Dendritic cell treated with granulocyte-macrophage colony-stimulating factor and Interleukin-4, amounts not matched to agents 40 ng/mL and 50 ng/mL, for 4 days (primary cell): ENCODE data around the gene NLRP12.
"Not testable (repeated sequence)": the region's sequence is repeated elsewhere in the genome, so short reads cannot be mapped to it uniquely, and the experiment has no call there.

ENCODE experiments used
- H3K27ac Mint-ChIP-seq: one replicate; pipeline ENCODE4 v1.8.0; 2022; ENCODE audit warnings: mild to moderate bottlenecking, mixed read lengths
- H3K27me3 Mint-ChIP-seq: one replicate; pipeline ENCODE4 v1.8.0; 2022; ENCODE audit warnings: mild to moderate bottlenecking, mixed read lengths
- H3K36me3 Mint-ChIP-seq: one replicate; pipeline ENCODE4 v1.8.0; 2022; ENCODE audit warnings: low read depth, mixed read lengths
- H3K4me1 Mint-ChIP-seq: one replicate; pipeline ENCODE4 v1.8.0; 2022; ENCODE audit warnings: low read depth, mixed read lengths
- H3K4me3 Mint-ChIP-seq: one replicate; pipeline ENCODE4 v1.8.0; 2022; ENCODE audit warnings: mild to moderate bottlenecking, moderate library complexity, mixed read lengths
- H3K9me3 Mint-ChIP-seq: one replicate; pipeline ENCODE4 v1.8.0; 2022; ENCODE audit warnings: mixed read lengths
- intact Hi-C: fragments of 100-400 bp; cut with micrococcal nuclease; formaldehyde crosslinking; loops from one replicate; pipeline ENCODE4 v1.15.0; 2022

The NLRP12 gene

GRCh38 chr19:53824134-53824611 is at the start of gene NLRP12:
Gene NLRP12 (minus strand): TSS chr19:53824314. CDS start chr19:53824174, 140 bp downstream.
- Mint-ChIP-seq H3K4me3 (peak within 1 kb of the TSS; percentile 62), H3K27me3 (peaks cover 2% of the 10 kb centered on the region), H3K36me3 (no peaks in the 10 kb centered on the region), H3K27ac (peak within 1 kb of the TSS; percentile 87), H3K9me3 (no peaks in the 10 kb centered on the region), H3K4me1 (peaks cover 52% of the 10 kb centered on the region)
- intact Hi-C loops, result no loop called here

- intact Hi-C loops, result no loop called here
- Mint-ChIP-seq H3K27me3 (no peaks in the 10 kb centered on the region), H3K4me1 (peaks cover 79% of the 10 kb centered on the region), H3K4me3 (no peak overlapping the region), H3K27ac (peak overlapping the region; percentile 83), H3K9me3 (no peaks in the 10 kb centered on the region), H3K36me3 (peaks cover 63% of the 10 kb centered on the region)
Measured at GRCh38 chr19:53872762-53873161, 48.6 kb upstream of the NLRP12 start.

- H3K4me1 Mint-ChIP-seq, result peaks cover 78% of the 10 kb centered on the region
- peaks cover 60% of the 10 kb centered on the region for H3K36me3 Mint-ChIP-seq
- peak overlapping the region; percentile 83 for H3K27ac Mint-ChIP-seq
- intact Hi-C loops, result no loop called here
- H3K27me3 Mint-ChIP-seq, result no peaks in the 10 kb centered on the region
- H3K9me3 Mint-ChIP-seq, result no peaks in the 10 kb centered on the region
- peak overlapping the region; percentile 73 for H3K4me3 Mint-ChIP-seq
Measured at GRCh38 chr19:53871454-53871853, 47.3 kb upstream of the NLRP12 start.

DNA sequence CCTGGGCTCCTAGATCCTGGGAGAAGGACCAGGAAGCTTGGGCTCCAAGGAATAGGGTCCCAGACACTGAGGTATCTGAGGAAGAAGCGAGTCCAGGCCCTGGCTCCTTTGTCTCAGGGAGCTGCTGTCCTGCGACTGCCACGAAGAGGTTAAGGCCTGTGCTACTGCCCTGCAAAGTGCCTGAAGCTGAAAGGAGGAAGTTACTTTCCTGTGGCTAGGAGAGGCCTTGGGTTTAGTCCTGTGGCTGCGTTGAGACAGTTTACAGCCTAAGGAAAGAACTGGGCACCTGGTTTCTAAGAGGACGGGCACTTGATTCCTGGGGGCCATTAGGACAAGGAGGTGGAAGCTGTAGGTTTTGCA is 46.4 kb upstream of the NLRP12 start:
- H3K4me1 Mint-ChIP-seq, result peaks cover 78% of the 10 kb centered on the region
- peaks cover 60% of the 10 kb centered on the region for H3K36me3 Mint-ChIP-seq
- H3K27ac Mint-ChIP-seq, result peak overlapping the region; percentile 83
- H3K4me3 Mint-ChIP-seq, result peak overlapping the region; percentile 73
- intact Hi-C loops, result no loop called here
- H3K27me3 Mint-ChIP-seq, result no peaks in the 10 kb centered on the region
- no peaks in the 10 kb centered on the region for H3K9me3 Mint-ChIP-seq

DNA sequence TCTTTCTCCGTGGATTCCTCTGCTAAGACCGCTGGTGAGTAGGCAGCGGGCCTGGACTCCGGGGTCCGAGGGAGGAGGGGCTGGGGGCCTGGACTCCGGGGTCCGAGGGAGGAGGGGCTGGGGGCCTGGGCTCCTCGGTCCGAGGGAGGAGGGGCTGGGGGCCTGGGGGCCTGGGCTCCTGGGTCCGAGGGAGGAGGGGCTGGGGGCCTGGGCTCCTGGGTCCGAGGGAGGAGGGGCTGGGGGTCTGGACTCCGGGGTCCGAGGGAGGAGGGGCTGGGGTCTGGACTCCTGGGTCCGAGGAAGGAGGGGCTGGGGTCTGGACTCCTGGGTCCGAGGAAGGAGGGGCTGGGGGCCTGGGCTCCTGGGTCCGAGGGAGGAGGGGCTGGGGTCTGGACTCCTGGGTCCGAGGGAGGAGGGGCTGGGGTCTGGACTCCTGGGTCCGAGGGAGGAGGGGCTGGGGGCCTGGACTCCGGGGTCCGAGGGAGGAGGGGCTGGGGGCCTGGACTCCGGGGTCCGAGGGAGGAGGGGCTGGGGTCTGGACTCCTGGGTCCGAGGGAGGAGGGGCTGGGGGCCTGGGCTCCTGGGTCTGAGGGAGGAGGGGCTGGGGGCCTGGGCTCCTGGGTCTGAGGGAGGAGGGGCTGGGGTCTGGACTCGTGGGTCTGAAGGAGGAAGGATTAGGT is 45.8 kb upstream of the NLRP12 start:
- not testable (repeated sequence) for H3K9me3 Mint-ChIP-seq, H3K27me3 Mint-ChIP-seq
- peaks cover 78% of the 10 kb centered on the region for H3K4me1 Mint-ChIP-seq
- H3K36me3 Mint-ChIP-seq, result peaks cover 55% of the 10 kb centered on the region
- peak overlapping the region; percentile 95 for H3K27ac Mint-ChIP-seq
- peak overlapping the region; percentile 93 for H3K4me3 Mint-ChIP-seq
- intact Hi-C loops, result loop anchor here (2.0 kb wide), 1 partner anchor 267 kb away; the partner anchor contains the start of gene CNOT3

DNA sequence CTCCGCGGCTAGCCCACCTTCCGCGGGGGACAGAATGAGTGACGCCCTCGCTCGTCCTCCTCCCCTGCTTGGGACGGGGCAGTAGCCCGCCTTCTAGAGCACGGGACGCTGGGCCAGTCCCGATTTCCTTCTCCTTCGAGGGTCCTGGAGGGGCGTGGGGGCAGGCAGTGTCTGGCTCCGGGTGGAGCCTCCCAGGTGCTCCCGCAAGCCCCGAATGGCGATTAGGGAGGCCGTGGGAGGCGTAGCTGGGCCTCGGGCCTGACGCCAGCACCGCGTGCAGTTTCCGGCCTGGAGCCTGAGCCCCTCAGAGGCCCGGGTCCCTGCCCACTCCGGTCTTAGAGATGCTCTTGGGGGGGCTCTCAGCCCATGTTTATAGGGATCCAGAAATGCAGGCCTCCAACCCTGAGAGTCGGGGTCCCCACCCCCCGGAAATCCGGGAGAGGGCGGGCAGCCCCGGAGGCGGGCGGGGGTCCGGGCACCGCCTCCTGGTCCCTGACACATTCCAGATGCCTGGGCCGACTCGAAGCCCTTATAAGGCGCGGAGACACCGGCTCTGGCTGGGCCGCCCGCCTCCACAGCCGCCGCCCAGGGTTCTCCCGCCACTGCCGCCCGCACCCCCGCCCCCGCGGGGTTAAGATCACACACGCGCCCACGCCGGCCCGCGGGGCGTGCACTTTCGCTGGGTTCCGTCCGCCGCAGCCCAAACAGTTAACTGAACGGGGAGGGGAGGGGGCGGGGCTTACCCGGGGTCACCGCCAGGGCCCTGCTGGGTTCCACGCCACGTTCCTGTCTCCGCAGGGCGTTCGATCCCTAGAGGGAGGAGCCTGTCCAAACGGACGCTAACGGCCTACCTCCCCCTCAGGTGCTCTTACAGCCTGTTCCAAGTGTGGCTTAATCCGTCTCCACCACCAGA is 45.0 kb upstream of the NLRP12 start:
- Mint-ChIP-seq H3K4me3 (peak overlapping the region; percentile 93), H3K36me3 (peaks cover 47% of the 10 kb centered on the region), H3K4me1 (peaks cover 74% of the 10 kb centered on the region), H3K27ac (peak overlapping the region; percentile 95), H3K9me3 (no peaks in the 10 kb centered on the region), H3K27me3 (peaks cover 4% of the 10 kb centered on the region)
- intact Hi-C loops, result loop anchor here (2.0 kb wide), 1 partner anchor 268 kb away; the partner anchor contains the start of gene CNOT3

GRCh38 chr19:53868091-53868891 is 44.2 kb upstream of the NLRP12 start:
- Mint-ChIP-seq H3K9me3 (no peaks in the 10 kb centered on the region), H3K4me1 (peaks cover 66% of the 10 kb centered on the region), H3K27me3 (peaks cover 9% of the 10 kb centered on the region), H3K27ac (peak overlapping the region; percentile 95), H3K4me3 (peak overlapping the region; percentile 93), H3K36me3 (peaks cover 38% of the 10 kb centered on the region)
- intact Hi-C loops, result loop anchor here (2.0 kb wide), 1 partner anchor 269 kb away; the partner anchor contains the start of gene CNOT3

- H3K27me3 Mint-ChIP-seq, result peaks cover 16% of the 10 kb centered on the region
- peak within 1 kb of the TSS; percentile 93 for H3K4me3 Mint-ChIP-seq
- peaks cover 30% of the 10 kb centered on the region for H3K36me3 Mint-ChIP-seq
- peak within 1 kb of the TSS; percentile 95 for H3K27ac Mint-ChIP-seq
- H3K4me1 Mint-ChIP-seq, result peaks cover 59% of the 10 kb centered on the region
- H3K9me3 Mint-ChIP-seq, result no peaks in the 10 kb centered on the region
- intact Hi-C loops, result loop anchor here (2.0 kb wide), 2 partner anchors 15 to 269 kb away; partner anchors contain the start of gene CNOT3
Measured at GRCh38 chr19:53867225-53868090, 43.3 kb upstream of the NLRP12 start, which contains the start of gene MYADM. Gene MYADM (plus strand): TSS chr19:53867883. CDS start chr19:53873530, 5,647 bp downstream.

GRCh38 chr19:53866865-53867224 is 42.7 kb upstream of the NLRP12 start:
- peaks cover 22% of the 10 kb centered on the region for H3K27me3 Mint-ChIP-seq
- H3K4me1 Mint-ChIP-seq, result peaks cover 56% of the 10 kb centered on the region
- H3K9me3 Mint-ChIP-seq, result no peaks in the 10 kb centered on the region
- peak overlapping the region; percentile 93 for H3K4me3 Mint-ChIP-seq
- intact Hi-C loops, result loop anchor here (2.0 kb wide), 1 partner anchor 14 kb away; no protein-coding TSS in a partner anchor
- peak overlapping the region; percentile 95 for H3K27ac Mint-ChIP-seq
- peaks cover 27% of the 10 kb centered on the region for H3K36me3 Mint-ChIP-seq

DNA sequence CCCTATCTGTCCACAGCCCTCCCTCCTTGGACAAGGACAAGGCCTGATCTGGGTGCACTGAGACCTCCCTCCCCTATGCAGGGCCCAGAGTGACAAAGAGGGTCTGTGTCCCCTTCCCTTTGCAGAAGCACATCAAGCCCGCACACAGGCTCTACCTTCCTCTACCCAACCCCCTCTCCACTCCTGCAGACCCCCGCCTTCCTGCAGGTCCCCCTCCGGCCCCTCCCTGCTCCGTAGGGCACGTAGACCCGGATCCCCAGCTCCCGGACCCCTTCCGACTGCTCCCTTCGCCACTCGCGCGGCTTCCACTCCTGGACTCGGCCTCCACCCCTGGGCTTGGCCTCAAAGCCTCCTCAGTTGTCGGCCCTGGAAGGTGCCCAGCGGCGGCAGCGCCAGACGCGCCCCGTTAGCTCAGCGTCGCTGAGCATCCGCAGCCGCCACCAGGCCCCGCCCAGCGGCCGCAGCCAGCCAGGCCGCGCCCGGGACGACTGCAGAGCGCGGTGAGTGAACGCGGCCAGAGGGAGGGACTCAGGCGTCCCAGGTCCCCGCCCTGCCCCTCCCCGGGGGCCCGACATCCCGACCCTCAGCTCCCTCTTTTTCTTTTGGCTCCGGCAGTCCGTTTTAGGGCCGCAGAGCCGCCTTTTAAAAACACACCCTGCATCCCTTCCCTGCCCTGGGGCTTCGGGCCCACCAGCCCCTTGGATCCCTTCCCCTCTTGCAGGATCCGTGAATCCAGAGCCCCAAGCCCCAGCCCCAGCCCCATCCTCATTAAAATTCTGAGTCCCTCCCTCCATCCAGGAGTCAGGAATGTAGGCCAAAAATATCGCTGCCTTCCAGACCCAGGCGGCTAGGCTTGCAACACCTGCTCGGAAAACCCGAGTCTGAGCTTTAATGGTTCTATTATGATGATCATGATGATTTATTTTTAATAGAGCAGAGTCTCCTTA is 42.1 kb upstream of the NLRP12 start:
- peak overlapping the region; percentile 93 for H3K4me3 Mint-ChIP-seq
- H3K36me3 Mint-ChIP-seq, result peaks cover 21% of the 10 kb centered on the region
- H3K27me3 Mint-ChIP-seq, result peaks cover 22% of the 10 kb centered on the region
- intact Hi-C loops, result loop anchor here (2.0 kb wide), 1 partner anchor 13 kb away; no protein-coding TSS in a partner anchor
- H3K4me1 Mint-ChIP-seq, result peaks cover 49% of the 10 kb centered on the region
- H3K27ac Mint-ChIP-seq, result peak overlapping the region; percentile 95
- H3K9me3 Mint-ChIP-seq, result no peaks in the 10 kb centered on the region

GRCh38 chr19:53865523-53865917 is 41.4 kb upstream of the NLRP12 start:
- peaks cover 14% of the 10 kb centered on the region for H3K36me3 Mint-ChIP-seq
- H3K27ac Mint-ChIP-seq, result peak overlapping the region; percentile 95
- intact Hi-C loops, result no loop called here
- peaks cover 42% of the 10 kb centered on the region for H3K4me1 Mint-ChIP-seq
- H3K27me3 Mint-ChIP-seq, result peaks cover 24% of the 10 kb centered on the region
- peak overlapping the region; percentile 93 for H3K4me3 Mint-ChIP-seq
- H3K9me3 Mint-ChIP-seq, result no peaks in the 10 kb centered on the region
